HepG2 (cell line): ENCODE measurements around the gene SPG7. TPM values are rescaled to one million over a fixed set of nuclear protein-coding genes. Genes with fewer than 3 reads are reported as not detected.

Experiments
- LBX2 ChIP-seq: sonication (generic); formaldehyde crosslinking; IDR thresholded peaks from 2 replicates; pipeline ENCODE4 v1.5.0; 2020; ENCODE audit warnings: missing genetic modification reagents, mild to moderate bottlenecking, borderline replicate concordance
- polyA plus RNA-seq, 8 experiments: library from polyadenylated mRNA; depleted of rRNA in 3 of 8; stranded (reverse) in 7 of 8; unstranded in 1 of 8; fragments of >200 nt; fragmentation: Illumina TruSeq in 4 of 8; extraction: Trizol in 4 of 8; gene quantifications; 2 replicates each; pipeline versions ENCODE4 v1.2.1 to v1.2.3, GENCODE V29; 2011 to 2016; ENCODE audit warnings: low read depth in 4 of 8, missing spikeins in 1 of 8, mixed read lengths in 1 of 8; ENCODE audit not compliant: insufficient read depth in 1 of 8
- total RNA-seq, 5 experiments: library from RNA; depleted of rRNA; stranded (reverse); fragments of >200 nt; fragmentation: Illumina TruSeq; extraction: Trizol; gene quantifications; 2 replicates each; pipeline ENCODE4 v1.2.3, GENCODE V29; 2016; ENCODE audit warnings: low read depth in 1 of 5
- TF ChIP-seq, protein P1 (sequence below): sonication (generic); formaldehyde crosslinking; conservative IDR thresholded peaks from 2 replicates; pipeline ENCODE4 v1.8.0; 2022; ENCODE audit warnings: mild to moderate bottlenecking, moderate library complexity, missing genetic modification reagents
- TF ChIP-seq, protein P2 (sequence below): sonication (generic); formaldehyde crosslinking; IDR thresholded peaks from 2 replicates; pipeline ENCODE4 v1.4.0; 2020; ENCODE audit warnings: mild to moderate bottlenecking, missing genetic modification reagents
- TF ChIP-seq, protein P3 (sequence below): sonication (generic); formaldehyde crosslinking; IDR thresholded peaks from 2 replicates; pipeline ENCODE4 v1.5.0; 2020; ENCODE audit warnings: missing genetic modification reagents

SPG7 gene
- total and polyA plus RNA-seq, 2 of the 13 experiments (the other 11 are each of a cell fraction or from before 2014, with no cell fraction given): 66.0 to 136 TPM

DNA sequence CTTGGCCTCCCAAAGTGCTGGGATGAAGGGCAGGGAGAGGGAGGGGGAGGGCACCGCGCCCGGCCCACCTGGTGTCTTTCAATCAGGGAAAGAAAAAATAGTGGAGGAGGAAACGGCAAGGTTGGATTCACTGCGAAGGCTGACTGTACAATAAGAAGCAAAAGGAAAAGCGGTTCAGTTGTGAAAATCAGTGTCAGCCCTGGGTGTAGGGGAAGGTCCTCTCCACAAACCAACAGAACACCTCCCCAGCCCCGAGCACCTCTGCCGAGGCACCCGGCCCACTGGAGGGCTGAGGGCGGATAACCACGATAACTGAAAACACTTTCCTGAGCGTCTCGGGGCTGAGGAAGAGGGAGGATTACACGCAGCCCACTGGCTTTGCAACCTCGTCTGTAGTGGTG, 1.4 kb upstream of the SPG7 start (continued):
- TF ChIP-seq, protein P1, sequence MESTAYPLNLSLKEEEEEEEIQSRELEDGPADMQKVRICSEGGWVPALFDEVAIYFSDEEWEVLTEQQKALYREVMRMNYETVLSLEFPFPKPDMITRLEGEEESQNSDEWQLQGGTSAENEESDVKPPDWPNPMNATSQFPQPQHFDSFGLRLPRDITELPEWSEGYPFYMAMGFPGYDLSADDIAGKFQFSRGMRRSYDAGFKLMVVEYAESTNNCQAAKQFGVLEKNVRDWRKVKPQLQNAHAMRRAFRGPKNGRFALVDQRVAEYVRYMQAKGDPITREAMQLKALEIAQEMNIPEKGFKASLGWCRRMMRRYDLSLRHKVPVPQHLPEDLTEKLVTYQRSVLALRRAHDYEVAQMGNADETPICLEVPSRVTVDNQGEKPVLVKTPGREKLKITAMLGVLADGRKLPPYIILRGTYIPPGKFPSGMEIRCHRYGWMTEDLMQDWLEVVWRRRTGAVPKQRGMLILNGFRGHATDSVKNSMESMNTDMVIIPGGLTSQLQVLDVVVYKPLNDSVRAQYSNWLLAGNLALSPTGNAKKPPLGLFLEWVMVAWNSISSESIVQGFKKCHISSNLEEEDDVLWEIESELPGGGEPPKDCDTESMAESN (CRISPR knock-in tag): no peak
- TF ChIP-seq LBX2 (CRISPR knock-in tag): no peak
- TF ChIP-seq, protein P2, sequence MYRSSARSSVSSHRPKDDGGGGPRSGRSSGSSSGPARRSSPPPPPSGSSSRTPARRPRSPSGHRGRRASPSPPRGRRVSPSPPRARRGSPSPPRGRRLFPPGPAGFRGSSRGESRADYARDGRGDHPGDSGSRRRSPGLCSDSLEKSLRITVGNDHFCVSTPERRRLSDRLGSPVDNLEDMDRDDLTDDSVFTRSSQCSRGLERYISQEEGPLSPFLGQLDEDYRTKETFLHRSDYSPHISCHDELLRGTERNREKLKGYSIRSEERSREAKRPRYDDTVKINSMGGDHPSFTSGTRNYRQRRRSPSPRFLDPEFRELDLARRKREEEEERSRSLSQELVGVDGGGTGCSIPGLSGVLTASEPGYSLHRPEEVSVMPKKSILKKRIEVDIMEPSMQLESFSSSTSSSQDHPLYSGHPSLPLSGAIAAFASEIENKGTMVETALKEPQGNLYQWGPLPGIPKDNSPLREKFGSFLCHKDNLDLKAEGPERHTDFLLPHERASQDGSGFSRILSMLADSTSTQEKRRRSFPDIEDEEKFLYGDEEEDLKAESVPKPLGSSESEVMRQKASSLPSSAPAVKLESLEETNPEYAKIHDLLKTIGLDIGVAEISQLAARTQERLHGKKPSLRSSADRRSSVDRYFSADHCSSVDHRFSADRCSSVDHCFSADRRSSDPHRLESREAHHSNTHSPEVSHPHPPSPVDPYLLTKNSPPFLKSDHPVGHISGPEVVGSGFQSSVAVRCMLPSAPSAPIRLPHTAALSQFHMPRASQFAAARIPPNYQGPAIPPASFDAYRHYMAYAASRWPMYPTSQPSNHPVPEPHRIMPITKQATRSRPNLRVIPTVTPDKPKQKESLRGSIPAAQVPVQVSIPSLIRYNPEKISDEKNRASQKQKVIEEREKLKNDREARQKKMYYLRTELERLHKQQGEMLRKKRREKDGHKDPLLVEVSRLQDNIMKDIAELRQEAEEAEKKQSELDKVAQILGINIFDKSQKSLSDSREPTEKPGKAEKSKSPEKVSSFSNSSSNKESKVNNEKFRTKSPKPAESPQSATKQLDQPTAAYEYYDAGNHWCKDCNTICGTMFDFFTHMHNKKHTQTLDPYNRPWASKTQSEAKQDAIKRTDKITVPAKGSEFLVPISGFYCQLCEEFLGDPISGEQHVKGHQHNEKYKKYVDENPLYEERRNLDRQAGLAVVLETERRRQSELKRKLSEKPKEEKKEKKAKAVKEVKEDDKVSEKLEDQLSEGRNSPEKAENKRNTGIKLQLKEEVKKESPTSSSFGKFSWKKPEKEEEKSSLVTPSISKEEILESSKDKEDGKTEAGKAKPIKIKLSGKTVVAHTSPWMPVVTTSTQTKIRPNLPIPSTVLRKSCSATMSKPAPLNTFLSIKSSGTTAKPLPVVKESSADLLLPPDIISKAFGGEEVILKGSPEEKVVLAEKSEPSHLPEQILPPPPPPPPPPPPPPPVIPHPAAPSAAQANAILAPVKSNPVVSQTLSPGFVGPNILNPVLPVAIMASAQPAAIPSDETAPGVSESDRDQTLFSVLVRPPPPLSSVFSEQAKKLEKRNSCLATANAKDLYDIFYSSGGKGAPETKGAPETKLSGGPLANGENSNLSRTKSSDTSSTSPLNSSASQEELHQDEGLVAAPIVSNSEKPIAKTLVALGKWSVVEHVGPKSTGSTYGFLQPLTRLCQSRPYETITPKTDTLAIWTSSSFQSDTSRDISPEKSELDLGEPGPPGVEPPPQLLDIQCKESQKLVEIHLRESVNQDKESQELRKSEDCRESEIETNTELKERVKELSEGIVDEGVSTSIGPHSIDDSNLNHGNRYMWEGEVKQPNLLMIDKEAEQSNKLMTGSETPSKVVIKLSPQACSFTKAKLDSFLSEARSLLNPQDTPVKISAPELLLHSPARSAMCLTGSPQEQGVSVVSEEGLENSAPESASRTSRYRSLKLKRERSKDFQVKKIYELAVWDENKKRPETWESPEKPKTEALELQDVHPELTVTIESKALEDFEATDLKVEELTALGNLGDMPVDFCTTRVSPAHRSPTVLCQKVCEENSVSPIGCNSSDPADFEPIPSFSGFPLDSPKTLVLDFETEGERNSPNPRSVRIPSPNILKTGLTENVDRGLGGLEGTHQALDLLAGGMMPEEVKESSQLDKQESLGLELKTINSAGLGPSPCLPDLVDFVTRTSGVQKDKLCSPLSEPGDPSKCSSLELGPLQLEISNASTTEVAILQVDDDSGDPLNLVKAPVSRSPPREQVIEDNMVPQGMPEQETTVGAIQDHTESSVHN (CRISPR knock-in tag): no peak
- TF ChIP-seq, protein P3, sequence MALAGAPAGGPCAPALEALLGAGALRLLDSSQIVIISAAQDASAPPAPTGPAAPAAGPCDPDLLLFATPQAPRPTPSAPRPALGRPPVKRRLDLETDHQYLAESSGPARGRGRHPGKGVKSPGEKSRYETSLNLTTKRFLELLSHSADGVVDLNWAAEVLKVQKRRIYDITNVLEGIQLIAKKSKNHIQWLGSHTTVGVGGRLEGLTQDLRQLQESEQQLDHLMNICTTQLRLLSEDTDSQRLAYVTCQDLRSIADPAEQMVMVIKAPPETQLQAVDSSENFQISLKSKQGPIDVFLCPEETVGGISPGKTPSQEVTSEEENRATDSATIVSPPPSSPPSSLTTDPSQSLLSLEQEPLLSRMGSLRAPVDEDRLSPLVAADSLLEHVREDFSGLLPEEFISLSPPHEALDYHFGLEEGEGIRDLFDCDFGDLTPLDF (CRISPR knock-in tag): no peak
